ENCODE results near the gene TRHDE.

TRHDE gene

GRCh38 chr12:72274931-72275330, 2.8 kb downstream of the TRHDE start:
- DNase-seq (ENCODE audit: low read depth, low spot score) = no peak

DNA sequence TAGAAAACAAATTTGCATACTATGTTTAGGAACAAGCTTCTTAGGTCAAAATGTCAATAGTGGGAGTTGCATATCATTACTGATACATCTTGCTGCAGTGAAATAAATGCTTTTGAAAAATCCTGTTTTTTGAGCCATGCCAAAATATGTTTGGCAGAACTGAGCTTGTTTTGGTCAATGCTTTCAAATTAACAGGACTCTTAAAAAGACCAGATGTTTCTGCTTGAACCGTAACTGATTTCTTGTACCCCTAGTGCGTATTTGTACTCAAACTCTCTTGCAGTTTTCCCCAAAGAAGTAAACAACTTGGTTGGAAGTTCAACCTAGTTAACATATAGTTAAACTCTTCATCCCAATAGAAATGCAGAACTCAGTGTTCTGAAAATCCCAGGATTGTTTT, 3.4 kb downstream of the TRHDE start:
- no peak for DNase-seq (ENCODE audit: low read depth, low spot score)

DNA sequence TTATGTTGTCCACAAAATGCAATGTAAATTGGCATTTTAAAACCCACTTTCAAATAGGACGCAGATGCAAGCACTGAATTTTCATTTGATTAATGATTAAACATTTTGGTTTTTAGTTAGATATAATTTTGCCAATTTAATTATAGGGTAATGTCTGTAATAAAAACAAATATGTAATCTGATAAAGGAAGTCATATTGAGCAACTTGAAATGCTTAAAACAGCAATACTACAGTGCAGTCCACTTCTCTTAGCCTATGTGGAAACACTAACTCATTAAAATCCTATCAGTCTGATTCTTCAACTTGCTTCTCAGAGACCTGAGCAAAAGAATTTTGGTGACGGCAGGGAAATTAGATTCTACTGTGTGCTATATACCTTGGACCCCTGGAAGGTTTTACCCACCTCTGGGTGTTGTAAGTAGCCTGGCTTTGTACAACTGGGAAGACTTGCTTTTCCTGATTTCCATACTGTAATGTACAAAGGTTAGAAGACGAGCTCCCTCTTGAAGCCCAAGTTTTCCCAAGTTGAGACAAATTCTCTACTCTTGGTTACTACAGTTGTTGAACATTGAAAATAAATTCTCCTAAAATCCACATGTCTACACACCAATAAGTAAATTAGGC, 4.1 kb downstream of the TRHDE start:
- no peak for DNase-seq (ENCODE audit: low read depth, low spot score)

GRCh38 chr12:72277415-72277814, 5.2 kb downstream of the TRHDE start:
- DNase-seq (ENCODE audit: low read depth, low spot score) = no peak

GRCh38 chr12:72278894-72279293, 6.7 kb downstream of the TRHDE start:
- no peak for DNase-seq (ENCODE audit: low read depth, low spot score)

- no peak for DNase-seq (ENCODE audit: low read depth, low spot score)
Measured at GRCh38 chr12:72281126-72281525, 9.0 kb downstream of the TRHDE start.

DNA sequence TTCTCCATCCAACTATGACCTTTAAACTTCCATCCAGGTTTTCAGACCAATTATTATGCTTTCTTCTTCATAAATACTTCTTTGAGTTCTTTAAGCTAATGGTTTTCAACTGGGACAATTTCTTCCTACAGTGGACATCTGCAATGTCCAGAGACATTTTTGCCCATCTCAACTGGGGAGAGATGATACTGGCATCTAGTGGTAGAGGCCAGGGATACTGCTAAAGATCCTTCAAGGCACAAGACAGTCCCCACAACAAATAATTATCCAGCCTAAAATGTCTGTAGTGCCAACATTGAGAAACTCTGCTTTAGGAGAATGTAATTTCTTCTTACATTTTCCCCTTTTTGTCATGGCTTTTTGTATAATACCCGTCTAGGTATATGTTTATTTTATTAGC, 10.6 kb downstream of the TRHDE start:
- DNase-seq (ENCODE audit: low read depth, low spot score) = no peak

DNA sequence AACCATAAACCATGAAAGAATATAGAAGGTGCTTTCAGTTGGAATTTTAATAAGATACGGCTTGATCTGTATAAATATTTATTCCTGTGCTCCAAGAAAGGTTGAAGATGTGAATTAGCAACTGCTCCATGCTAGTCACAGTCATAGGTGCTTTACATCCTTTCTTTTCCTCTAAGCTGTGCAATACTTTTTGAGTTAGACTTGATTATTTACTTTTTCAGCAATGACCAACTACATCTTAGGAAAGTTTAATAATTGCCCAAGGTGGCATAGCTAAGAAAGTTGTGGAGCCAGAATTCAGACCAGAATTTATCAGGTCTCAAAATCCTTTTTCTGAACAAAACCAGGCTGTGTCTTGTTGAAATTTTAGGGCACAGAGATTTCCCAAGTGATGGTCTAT, 13.7 kb downstream of the TRHDE start:
- no peak for DNase-seq (ENCODE audit: low read depth, low spot score)

GRCh38 chr12:72286526-72286925, 14.4 kb downstream of the TRHDE start:
- no peak for DNase-seq (ENCODE audit: low read depth, low spot score)

- DNase-seq (ENCODE audit: low read depth, low spot score) = no peak
Measured at GRCh38 chr12:72288436-72288835, 16.3 kb downstream of the TRHDE start.

GRCh38 chr12:72288911-72289310, 16.7 kb downstream of the TRHDE start:
- DNase-seq (ENCODE audit: low read depth, low spot score) = no peak

- DNase-seq (ENCODE audit: low read depth, low spot score) = no peak
Measured at GRCh38 chr12:72289633-72290032, 17.5 kb downstream of the TRHDE start.

DNA sequence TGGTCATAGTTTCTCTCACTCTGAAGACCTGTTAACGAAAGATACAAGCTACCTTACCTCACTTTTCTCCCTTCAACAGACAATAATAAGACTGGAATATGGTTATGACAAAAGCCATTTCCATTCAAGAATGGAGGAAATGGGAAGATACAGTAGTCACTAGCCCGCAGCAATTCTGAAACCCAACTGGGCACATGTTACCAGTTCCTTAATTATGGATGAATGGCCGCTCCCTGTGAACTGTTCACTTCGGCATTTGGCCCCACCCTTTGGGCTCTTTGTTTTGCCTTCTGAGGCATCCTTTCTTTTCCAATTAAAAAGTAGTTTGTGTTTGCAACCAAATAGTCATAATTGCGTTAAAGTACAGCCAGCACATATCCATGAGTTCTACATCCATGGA, 19.0 kb downstream of the TRHDE start:
- no peak for DNase-seq (ENCODE audit: low read depth, low spot score)

DNA sequence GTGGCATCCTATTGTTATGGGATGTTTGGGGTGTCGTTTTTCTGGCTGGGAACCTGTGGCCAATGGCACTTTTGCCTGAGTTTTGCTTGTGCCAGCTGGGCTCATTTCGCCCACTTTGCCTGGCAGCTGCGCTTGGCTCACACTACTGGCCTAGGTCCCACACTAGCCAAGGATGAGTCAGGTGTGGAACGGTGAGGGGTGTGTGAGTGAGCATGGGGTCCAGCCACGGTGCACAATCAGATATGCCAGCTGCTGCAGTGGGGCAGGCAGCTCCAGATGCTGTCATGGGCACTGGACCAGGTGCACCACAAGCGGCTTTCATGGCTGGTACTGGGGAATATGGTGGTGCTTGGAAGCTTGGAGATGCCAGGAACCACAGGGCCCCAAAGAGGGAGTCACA, 21.5 kb downstream of the TRHDE start:
- DNase-seq (ENCODE audit: low read depth, low spot score) = no peak

DNA sequence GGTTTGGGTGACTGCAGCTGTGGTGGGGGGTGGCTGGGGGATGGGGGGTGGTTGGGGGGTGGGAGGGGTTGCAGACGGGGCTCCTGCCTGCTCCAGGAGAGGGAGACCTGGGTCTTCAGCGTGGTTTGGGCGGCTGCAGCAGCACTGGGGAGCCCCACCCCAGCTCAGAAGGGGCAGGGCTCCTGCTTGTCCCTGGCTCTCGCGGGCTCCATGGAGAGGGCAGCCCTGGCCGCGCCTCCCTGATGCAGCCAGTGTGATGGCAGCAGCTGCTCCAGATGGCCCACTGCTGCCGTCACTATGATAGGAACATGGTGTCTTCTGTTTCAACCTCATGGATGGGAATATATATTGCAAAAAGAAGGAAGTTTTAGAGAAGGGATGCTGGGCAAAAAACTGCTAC, 22.9 kb downstream of the TRHDE start:
- DNase-seq (ENCODE audit: low read depth, low spot score) = no peak

DNA sequence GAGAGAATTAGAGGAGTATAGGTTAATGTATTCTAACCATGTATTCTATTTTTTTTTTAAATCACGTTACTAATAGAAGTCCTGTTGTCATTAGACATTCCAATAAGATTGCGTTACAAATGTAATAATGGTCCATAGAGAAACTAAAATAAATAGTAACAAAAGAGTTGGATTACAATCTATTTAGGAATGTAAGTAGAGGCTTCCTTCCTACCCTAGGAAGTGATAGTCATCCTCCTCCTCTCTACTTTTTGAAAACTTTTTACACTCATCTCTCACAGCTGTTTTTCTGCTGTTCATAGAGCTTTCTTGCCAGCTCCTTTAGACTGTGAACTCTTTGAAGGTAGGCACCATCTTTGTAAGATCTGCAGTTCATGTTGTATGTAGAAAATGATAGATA, 23.6 kb downstream of the TRHDE start:
- no peak for DNase-seq (ENCODE audit: low read depth, low spot score)

DNA sequence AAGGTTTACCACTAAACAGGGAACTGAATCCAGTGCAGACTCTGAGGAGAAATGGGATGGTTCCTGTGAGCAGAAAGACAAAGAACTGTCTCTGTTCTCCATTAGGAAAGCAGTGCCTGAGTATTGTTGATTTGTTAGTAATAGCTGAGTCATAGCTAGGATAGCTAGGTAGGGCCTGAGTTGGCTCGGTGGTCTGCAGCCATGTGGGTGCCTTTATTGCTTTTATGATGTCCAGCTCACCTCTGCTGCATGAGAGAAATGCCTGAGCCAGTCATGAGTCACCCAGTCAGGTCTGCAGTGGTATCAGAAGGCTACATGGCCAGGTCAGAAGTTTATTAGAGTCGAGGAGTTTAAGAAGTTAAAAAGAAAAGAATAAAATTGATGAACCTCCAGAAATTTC, 24.2 kb downstream of the TRHDE start:
- no peak for DNase-seq (ENCODE audit: low read depth, low spot score)

- no peak for DNase-seq (ENCODE audit: low read depth, low spot score)
Measured at GRCh38 chr12:72297666-72298065, 25.5 kb downstream of the TRHDE start.

DNA sequence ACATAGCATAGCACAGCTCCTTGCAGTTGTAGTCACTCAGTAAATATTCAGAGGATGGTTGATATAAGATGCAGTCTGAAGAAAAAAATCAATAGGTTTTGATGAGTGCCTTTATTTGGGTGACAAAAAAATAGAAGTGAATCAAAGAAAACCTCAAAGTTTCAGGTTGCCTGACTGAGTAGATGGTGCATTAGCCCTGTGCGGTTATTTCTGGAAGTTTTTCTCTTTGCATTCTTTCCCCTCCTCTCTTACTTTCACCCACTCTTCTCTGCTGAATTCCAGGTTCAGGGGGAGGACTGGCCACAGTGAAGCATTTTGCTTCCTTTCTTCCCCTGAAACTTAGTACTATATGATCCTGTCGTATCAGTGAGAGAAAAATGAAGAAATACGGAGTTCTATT, 28.6 kb downstream of the TRHDE start:
- no peak for DNase-seq (ENCODE audit: low read depth, low spot score)

DNA sequence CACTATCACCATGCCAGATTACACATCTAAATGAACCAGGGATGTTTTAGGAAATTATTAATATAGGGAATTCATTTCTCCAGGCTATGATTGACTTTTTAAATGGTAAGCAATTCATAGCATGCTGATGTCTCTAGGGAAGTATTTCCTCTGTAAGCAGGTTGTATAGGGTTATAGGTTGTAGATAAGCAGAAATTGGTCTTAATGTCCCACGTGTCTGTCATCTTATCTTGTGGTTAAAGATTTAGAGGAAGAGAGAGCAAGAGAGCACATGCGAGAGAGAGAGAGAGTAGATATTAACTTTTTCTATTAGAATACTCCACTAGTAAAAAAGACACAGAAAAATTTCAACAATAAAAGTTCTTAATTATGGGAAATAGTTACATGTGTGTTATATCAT, 32.6 kb downstream of the TRHDE start:
- no peak for DNase-seq (ENCODE audit: low read depth, low spot score)

DNA sequence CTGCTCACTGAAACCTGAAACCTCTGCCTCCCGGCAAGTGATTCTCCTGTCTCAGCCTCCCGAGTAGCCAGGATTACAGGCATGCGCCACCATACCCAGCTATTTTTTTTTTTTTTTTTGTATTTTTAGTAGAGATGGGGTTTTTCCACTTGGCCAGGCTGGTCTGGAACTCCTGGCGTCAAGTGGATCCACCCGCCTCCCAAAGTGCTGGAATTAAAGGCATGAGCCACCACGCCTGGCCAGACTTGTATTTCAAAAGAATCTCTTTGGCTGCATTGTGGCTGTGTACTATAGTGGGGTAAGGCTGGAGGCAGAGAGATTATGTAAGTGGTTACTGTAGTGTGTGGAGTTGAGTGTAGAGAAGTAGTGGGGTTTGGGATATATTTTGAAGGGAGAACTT, 35.1 kb downstream of the TRHDE start:
- DNase-seq (ENCODE audit: low read depth, low spot score) = no peak

GRCh38 chr12:72311946-72312345, 39.8 kb downstream of the TRHDE start:
- no peak for DNase-seq (ENCODE audit: low read depth, low spot score)

GRCh38 chr12:72313806-72314205, 41.6 kb downstream of the TRHDE start:
- no peak for DNase-seq (ENCODE audit: low read depth, low spot score)

GRCh38 chr12:72315858-72316257, 43.7 kb downstream of the TRHDE start:
- DNase-seq (ENCODE audit: low read depth, low spot score) = no peak

All from brain pericyte (primary cell).